ENCODE data around the gene HOXB1. TPM values are rescaled to one million over a fixed set of nuclear protein-coding genes. Genes with fewer than 3 reads are reported as not detected.

The HOXB1 gene
- total RNA-seq, 1 experiment from 2014 or later: not detected

GRCh38 chr17:48547808-48548522, 17.2 kb upstream of the HOXB1 start:
- peaks cover 75% of the 10 kb centered on the region for H3K4me1 ChIP-seq (ENCODE audit: control insufficient read depth, insufficient read depth, low read length)
- peak overlapping the region; percentile 15 to 43 for H3K4me3 ChIP-seq (ENCODE audit: low read depth in 2 of 2, low read length in 2 of 2)
- no peak for DNase-seq (ENCODE audit: low read depth, low spot score)
- ChIA-PET POLR2A (interaction anchor here (0.5 to 0.6 kb wide), 2 partner anchors 38 to 46 kb away, joined by 4 to 11 read pairs; no protein-coding TSS in a partner anchor), CTCF (interaction anchor here (0.6 to 1.3 kb wide), 4 partner anchors 12 to 70 kb away, joined by 3 to 15 read pairs (median 6); no protein-coding TSS in a partner anchor)
- no peaks in the 10 kb centered on the region for H3K9me3 ChIP-seq (ENCODE audit: control insufficient read depth, insufficient read depth, low read depth, low read length)
- intact Hi-C loops (cut with micrococcal nuclease; ENCODE audit: unreplicated experiment) (no loop called here), in situ Hi-C loops (cut with HindIII; ENCODE audit: low pct_unique_long_range_greater_than_20kb, low sequenced_read_pairs) (no loop called here)
- no peaks in the 10 kb centered on the region for H3K27me3 ChIP-seq (ENCODE audit: control insufficient read depth, insufficient read depth, low read length)
- ATAC-seq: no peak
- peak; percentile 70; the same call in 1 of the 2 replicates for TF ChIP-seq POLR2AphosphoS5 (IDR thresholded peaks at IDR 0.05; ENCODE audit: low read depth, low read length)
- TF ChIP-seq TCF7L2 (IDR thresholded peaks at IDR 0.05; ENCODE audit: low read depth, low read length): peak; percentile 96
- TF ChIP-seq, protein P1, sequence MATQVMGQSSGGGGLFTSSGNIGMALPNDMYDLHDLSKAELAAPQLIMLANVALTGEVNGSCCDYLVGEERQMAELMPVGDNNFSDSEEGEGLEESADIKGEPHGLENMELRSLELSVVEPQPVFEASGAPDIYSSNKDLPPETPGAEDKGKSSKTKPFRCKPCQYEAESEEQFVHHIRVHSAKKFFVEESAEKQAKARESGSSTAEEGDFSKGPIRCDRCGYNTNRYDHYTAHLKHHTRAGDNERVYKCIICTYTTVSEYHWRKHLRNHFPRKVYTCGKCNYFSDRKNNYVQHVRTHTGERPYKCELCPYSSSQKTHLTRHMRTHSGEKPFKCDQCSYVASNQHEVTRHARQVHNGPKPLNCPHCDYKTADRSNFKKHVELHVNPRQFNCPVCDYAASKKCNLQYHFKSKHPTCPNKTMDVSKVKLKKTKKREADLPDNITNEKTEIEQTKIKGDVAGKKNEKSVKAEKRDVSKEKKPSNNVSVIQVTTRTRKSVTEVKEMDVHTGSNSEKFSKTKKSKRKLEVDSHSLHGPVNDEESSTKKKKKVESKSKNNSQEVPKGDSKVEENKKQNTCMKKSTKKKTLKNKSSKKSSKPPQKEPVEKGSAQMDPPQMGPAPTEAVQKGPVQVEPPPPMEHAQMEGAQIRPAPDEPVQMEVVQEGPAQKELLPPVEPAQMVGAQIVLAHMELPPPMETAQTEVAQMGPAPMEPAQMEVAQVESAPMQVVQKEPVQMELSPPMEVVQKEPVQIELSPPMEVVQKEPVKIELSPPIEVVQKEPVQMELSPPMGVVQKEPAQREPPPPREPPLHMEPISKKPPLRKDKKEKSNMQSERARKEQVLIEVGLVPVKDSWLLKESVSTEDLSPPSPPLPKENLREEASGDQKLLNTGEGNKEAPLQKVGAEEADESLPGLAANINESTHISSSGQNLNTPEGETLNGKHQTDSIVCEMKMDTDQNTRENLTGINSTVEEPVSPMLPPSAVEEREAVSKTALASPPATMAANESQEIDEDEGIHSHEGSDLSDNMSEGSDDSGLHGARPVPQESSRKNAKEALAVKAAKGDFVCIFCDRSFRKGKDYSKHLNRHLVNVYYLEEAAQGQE (IDR thresholded peaks at IDR 0.05; ENCODE audit: insufficient read depth in 1 of 2, low read depth in 2 of 2, low read length in 1 of 2): no peak
- peak overlapping the region; percentile 98 for H3K27ac ChIP-seq (ENCODE audit: low read length)
- peaks cover 23% of the 10 kb centered on the region for H3K36me3 ChIP-seq (ENCODE audit: control insufficient read depth, insufficient read depth, low read length)
- no TSS peak for BruUV-seq (replicated peaks)

GRCh38 chr17:48546924-48547807, 16.4 kb upstream of the HOXB1 start:
- peaks cover 68% of the 10 kb centered on the region for H3K4me1 ChIP-seq (ENCODE audit: control insufficient read depth, insufficient read depth, low read length)
- intact Hi-C loops (cut with micrococcal nuclease; ENCODE audit: unreplicated experiment): no loop called here
- ATAC-seq: peak; percentile 38
- peak overlapping the region; percentile 15 to 43 for H3K4me3 ChIP-seq (ENCODE audit: low read depth in 2 of 2, low read length in 2 of 2)
- DNase-seq (ENCODE audit: low read depth, low spot score): no peak
- H3K36me3 ChIP-seq (ENCODE audit: control insufficient read depth, insufficient read depth, low read length): peaks cover 29% of the 10 kb centered on the region
- ChIA-PET POLR2A (interaction anchor here (0.5 to 0.6 kb wide), 3 partner anchors 13 to 389 kb away, joined by 3 to 8 read pairs (median 4); no protein-coding TSS in a partner anchor), CTCF (interaction anchor here (0.6 to 0.9 kb wide), 6 partner anchors 14 to 287 kb away, joined by 3 to 15 read pairs (median 4); partner anchors contain the start of gene HOXB6)
- no peaks in the 10 kb centered on the region for H3K27me3 ChIP-seq (ENCODE audit: control insufficient read depth, insufficient read depth, low read length)
- no TSS peak for BruUV-seq (replicated peaks)
- peak overlapping the region; percentile 98 for H3K27ac ChIP-seq (ENCODE audit: low read length)
- in situ Hi-C loops (cut with HindIII; ENCODE audit: low pct_unique_long_range_greater_than_20kb, low sequenced_read_pairs): no loop called here
- TF ChIP-seq TCF7L2 (IDR thresholded peaks at IDR 0.05; ENCODE audit: low read depth, low read length) (peak; percentile 76), CTCF (IDR thresholded peaks at IDR 0.05) (no peak), POLR2AphosphoS5 (IDR thresholded peaks at IDR 0.05; ENCODE audit: low read depth, low read length) (peak; percentile 91), SIN3A (IDR thresholded peaks at IDR 0.05; ENCODE audit: borderline replicate concordance, insufficient read depth, low read depth, low read length) (0 out of 2 replicates have a peak, but pooled peaks have one; percentile 62)
- TF ChIP-seq, protein P1 (IDR thresholded peaks at IDR 0.05; ENCODE audit: insufficient read depth in 1 of 2, low read depth in 2 of 2, low read length in 1 of 2): no peak; a peak in 1 of 4 replicates
- H3K9me3 ChIP-seq (ENCODE audit: control insufficient read depth, insufficient read depth, low read depth, low read length): no peaks in the 10 kb centered on the region
